SK-N-MC (cell line): Measurements from ENCODE around the gene ZNF205.

ENCODE experiments used
- EZH2 ChIP-seq: fragments of 200-600 bp; sonication (generic); IDR thresholded peaks from one replicate; pipeline ENCODE4 v1.6.1; 2017; ENCODE audit warnings: antibody characterized with exemption
- FOXP2 ChIP-seq: optimal IDR thresholded peaks from 2 replicates; pipeline ENCODE3; 2011; ENCODE audit warnings: mild to moderate bottlenecking, moderate library complexity; ENCODE audit not compliant: insufficient read depth; ENCODE audit errors: extremely low read length, control extremely low read depth
- POLR2AphosphoS5 ChIP-seq: IDR thresholded peaks from 2 replicates; pipeline ENCODE4 v1.6.1; 2012; ENCODE audit warnings: mild to moderate bottlenecking, low read depth, low read length, borderline replicate concordance

DNA sequence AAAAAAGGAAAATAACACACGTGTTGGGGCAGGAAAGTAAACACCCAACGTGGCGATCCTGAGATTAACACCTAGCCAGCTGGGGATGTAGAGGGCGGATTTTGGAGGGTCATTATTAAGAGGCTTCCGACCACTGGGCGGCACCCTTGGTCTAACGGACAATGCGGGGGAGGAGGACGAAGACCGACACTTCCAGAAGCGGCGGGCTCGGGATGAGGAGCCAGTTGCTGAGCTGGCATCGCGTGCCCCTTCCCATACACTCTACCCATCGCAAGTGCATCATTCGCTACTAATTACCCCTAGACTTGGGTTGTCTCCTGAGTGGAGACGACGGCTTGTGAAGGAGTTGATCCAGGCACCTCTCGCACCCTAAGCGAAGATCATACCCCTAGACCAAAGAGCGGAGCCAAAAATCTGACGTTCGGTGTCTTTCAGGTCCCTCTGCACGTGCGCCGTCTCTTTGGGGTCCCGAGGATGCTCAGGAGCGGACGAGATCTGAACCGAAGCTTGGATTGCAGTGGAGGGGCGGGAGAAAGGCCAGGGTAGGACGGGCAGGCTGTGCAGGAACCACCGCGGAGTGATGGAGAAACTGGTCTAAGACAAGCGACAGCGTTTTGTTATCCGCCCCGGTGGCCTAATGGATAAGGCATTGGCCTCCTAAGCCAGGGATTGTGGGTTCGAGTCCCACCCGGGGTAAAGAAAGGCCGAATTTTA lies 40.0 kb downstream of the ZNF205 start:
- no peak for TF ChIP-seq EZH2
- 0 out of 2 replicates have a peak, but pooled peaks have one; percentile 20 for TF ChIP-seq POLR2AphosphoS5
- TF ChIP-seq FOXP2 = no peak
